GM20000 (cell line): Measurements from ENCODE around the gene DCP2.
A peak's percentile ranks its signal among the peaks of the same experiment; 100 is the strongest.

Experiments used
- DNase-seq: peaks from one replicate; pipeline ENCODE4 v3.0.0; 2012; ENCODE audit warnings: low spot score
- TF ChIP-seq, protein P1 (sequence below): IDR thresholded peaks from 2 replicates; pipeline ENCODE4 v1.5.1; 2012; ENCODE audit warnings: mild to moderate bottlenecking, control low read depth; ENCODE audit errors: extremely low read depth, missing control alignments

Gene DCP2

DNA sequence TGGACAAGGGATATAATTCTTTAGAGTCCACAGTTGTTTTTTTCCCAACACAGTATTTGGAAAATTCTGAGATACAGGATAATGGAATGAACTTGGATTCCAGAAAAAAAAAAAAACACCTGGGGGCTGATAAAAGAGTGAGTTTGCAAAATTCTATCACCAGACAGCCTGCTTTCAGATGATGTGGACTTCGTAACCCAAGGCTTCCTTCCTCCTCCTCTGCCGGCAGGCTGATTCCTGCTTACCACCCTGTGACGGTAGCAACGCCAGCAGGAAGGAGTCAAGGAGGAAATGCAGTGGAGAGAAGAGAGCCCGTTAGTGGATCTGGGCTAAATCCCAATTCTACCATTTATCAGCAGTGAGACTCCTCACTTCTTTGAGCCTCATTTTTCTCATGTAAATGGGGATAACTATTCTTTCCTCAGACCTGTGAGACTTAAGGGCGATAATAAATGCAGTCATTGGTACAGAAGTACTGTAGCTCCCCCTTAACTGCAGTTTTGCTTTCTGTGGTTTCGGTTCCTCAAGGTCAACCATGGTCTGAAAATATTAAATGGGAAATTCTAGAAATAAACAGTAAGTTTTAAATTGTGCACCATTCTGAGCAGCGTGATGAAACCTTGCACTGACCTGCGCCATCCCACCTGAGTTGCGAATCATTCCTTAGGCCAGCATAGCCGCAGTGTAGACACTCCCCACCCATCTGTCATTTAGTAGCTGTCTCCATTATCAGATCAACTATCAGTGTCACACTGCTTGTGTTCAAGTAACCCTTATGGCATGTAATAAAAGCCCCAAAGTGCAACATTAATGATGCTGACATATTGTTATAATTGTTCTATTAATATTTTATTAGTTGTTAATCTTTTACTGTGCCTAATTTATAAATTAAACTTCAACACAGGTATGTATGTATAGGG is 71.4 kb downstream of the DCP2 start:
- TF ChIP-seq, protein P1, sequence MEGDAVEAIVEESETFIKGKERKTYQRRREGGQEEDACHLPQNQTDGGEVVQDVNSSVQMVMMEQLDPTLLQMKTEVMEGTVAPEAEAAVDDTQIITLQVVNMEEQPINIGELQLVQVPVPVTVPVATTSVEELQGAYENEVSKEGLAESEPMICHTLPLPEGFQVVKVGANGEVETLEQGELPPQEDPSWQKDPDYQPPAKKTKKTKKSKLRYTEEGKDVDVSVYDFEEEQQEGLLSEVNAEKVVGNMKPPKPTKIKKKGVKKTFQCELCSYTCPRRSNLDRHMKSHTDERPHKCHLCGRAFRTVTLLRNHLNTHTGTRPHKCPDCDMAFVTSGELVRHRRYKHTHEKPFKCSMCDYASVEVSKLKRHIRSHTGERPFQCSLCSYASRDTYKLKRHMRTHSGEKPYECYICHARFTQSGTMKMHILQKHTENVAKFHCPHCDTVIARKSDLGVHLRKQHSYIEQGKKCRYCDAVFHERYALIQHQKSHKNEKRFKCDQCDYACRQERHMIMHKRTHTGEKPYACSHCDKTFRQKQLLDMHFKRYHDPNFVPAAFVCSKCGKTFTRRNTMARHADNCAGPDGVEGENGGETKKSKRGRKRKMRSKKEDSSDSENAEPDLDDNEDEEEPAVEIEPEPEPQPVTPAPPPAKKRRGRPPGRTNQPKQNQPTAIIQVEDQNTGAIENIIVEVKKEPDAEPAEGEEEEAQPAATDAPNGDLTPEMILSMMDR = no peak
- peak; percentile 25 for DNase-seq

DNA sequence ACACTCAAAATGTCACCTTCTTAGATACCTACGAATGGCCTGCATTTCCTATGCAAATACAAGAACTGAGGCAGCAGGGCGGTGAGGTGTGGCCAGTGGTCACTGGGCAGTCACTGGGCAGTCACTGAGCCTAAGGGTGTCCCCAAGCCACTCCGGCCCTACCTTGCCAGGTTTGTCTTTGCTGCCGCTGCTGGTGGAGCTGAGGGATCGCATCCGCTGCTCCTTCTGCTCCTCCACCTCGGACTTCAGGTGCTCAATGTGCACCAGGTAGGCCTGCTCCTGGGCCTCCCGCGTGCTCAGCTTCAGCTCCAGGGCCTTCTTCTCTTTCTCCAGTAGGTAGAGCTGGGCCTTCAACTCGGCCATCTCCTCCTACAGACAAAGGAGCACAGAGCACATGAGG is 72.3 kb downstream of the DCP2 start:
- DNase-seq = no peak
- TF ChIP-seq, protein P1 = no peak

DNA sequence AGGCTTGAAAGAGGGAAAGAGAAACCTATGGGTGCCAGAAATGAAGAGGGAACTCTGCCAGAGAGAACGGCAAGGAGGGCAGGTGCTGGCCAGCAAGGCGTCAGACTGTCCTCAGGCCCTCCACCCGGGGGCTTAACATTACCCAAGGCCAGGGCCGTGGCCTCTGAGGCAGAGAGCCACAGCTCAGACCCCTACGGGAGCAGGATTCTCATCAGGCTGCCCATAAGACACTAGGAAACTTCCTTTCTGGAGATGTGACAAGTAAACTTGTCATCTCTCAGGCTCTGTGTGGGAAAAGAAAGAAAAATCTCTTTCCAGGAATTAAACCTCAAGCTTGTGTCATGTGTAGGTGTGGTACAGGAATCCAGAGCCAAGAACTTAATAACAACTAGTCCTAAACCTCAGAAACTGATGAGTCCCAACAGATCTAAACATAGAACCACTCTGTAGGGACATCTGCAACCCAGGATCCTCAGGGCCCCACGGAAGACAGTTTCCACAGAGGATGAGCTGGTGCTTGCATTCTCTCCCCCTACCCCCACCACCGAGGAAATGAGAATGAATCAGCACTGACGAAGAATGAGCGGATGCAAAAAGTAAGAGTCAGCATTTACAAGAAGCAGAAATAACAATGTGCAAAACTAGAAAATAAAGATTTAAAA is 74.3 kb downstream of the DCP2 start:
- TF ChIP-seq, protein P1 = no peak
- DNase-seq = no peak

DNA sequence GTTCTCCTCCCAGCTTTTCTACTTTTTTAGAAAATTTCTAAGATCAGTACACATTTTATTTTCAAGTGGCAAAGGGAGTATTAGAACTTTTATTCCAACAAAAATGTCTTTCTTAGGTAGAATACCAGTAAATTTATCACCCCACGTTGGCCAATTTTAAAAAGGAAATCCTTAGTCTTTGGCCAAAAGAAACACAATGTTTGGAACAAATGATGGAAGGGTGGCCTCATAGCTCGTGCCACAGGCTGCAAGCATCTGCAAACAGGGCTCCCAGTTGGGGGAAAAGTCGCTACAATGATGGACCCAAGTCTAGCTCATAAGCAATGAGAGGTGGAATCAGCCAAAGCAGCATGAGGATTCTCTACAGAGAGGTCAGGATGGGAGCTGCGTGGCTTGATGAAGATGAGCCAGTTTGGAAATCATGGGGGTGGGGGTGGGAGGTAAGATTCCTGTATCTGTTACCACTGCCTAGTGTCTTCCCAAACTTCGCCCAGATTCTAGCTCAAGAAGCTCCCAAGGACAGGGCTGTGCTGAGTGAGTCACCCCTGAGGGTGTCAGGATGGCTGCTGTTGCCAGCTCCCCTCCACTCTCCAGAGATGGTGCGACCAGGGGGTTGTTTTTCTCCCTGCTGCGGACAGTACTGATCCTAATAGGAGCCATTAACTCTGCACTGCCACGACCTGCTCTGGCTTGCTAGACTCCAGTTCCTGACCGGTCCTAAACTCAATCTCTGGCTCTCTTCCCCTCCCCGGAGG is 75.6 kb downstream of the DCP2 start:
- TF ChIP-seq, protein P1 = no peak

DNA sequence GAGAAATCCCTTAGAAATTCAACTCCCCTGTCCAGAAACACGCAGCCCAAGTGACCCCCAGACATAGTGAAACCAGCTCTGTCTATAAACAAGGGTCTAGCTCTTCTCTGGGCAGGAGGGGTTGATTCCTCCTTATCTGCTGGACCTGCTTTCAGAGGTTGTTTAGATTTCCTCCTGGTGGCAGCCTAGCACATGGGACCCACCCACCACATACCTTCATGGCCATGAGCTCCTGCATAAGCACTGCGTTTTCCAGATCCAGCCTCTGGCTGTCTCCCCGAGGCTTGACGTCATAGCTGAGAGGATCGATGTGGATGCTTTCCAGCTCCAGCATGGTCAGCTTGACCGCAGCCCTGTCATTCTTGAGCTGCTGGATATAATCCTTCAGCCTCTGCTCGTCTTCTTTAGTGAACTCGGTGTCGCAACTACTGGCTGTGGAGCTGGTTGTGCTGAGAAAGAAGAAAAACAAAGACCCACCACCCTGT is 77.0 kb downstream of the DCP2 start:
- TF ChIP-seq, protein P1 = no peak
- no peak for DNase-seq

More for the DNA sequence above, 75.6 kb downstream of the DCP2 start:
- no peak for DNase-seq

DNA sequence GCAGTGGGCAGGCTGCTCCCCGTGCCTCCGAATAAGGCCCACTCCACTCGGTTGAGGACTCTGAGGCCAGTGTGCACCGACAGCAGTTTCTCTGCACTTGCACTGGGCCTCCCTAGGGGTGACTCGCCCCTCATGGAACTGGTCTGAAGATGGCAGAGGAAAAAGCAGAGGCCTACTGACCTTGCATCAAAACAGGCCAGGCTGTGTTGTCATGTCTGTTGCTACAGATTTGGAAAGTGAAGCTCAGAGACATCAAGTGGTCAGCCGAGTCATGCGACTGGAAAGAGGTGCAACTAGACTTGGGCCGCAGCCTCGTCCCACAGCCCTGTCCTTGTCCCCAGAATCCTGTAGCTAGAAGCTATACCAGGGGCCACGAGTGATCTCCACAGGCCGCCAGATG is 78.3 kb downstream of the DCP2 start:
- no peak for DNase-seq
- TF ChIP-seq, protein P1 = no peak
